Measurements from ENCODE around the gene POGK. TPM values are rescaled to one million over a fixed set of nuclear protein-coding genes. Genes with fewer than 3 reads are reported as not detected.

POGK gene
- total RNA-seq, 2 experiments from 2014 or later = 33.1 to 34.9 TPM

DNA sequence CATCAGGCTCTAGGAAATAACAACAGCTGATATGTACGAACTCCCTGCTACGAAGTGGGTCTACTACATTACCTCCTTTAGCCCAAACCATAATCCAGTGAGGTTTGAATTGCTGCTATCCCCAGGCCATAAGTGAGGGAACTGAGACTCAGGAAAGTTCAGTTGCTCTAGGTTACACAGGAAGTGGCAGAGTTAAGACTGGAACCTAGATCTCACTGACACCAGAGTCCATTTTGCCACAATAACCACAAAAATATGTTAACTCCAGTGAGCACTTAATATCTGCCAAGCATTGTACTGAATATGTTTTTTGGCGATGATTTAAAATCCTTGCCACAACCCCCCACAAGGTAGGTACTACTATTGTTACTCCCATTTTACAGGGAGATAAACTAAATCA lies 45.7 kb downstream of the POGK start:
- Mint-ChIP-seq H3K36me3 (ENCODE audit: low read depth) (no peaks in the 10 kb centered on the region), H3K27ac (no peak overlapping the region), H3K4me1 (ENCODE audit: low read depth) (peaks cover 3% of the 10 kb centered on the region), H3K27me3 (ENCODE audit: low read depth) (peaks cover 21% of the 10 kb centered on the region), H3K4me3 (no peak overlapping the region), H3K9me3 (no peaks in the 10 kb centered on the region)
- intact Hi-C loops (cut with micrococcal nuclease) = loop anchor here (1.0 kb wide), 2 partner anchors 25 to 172 kb away; no protein-coding TSS in a partner anchor
- no peak for DNase-seq
- CTCF ChIA-PET = interaction anchor here (0.7 to 7.3 kb wide), 4 partner anchors 15 to 175 kb away, joined by 3 to 84 read pairs (median 20); no protein-coding TSS in a partner anchor

GRCh38 chr1:166888373-166889111 lies 49.3 kb downstream of the POGK start:
- Mint-ChIP-seq H3K27ac (no peak overlapping the region), H3K4me1 (ENCODE audit: low read depth) (peaks cover 3% of the 10 kb centered on the region), H3K4me3 (no peak overlapping the region), H3K9me3 (no peaks in the 10 kb centered on the region), H3K36me3 (ENCODE audit: low read depth) (no peaks in the 10 kb centered on the region), H3K27me3 (ENCODE audit: low read depth) (peaks cover 18% of the 10 kb centered on the region)
- intact Hi-C loops (cut with micrococcal nuclease) = no loop called here
- CTCF ChIA-PET = no interaction called here
- DNase-seq = no peak

DNA sequence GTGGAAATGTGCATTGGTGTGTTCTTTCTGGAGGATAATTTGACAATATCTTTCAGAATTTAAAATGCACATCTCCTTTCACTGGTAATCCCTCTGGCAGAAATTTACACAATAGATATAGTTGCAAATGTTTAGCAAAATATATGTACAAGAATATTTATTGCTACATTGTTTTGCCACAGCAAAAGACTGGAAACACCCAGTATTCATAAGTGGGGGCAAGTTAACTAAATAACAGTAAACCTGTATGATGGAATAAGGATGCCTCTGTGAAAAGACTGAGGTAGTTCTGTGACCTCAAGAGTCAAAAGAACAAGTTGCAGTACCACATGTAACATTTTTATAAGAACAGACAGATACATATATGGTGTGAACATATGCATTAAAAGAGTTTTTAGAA lies 50.5 kb downstream of the POGK start:
- no peaks in the 10 kb centered on the region for H3K4me1 Mint-ChIP-seq (ENCODE audit: low read depth)
- no peaks in the 10 kb centered on the region for H3K9me3 Mint-ChIP-seq
- intact Hi-C loops (cut with micrococcal nuclease) = no loop called here
- H3K36me3 Mint-ChIP-seq (ENCODE audit: low read depth) = no peaks in the 10 kb centered on the region
- peaks cover 7% of the 10 kb centered on the region for H3K27me3 Mint-ChIP-seq (ENCODE audit: low read depth)
- no peak overlapping the region for H3K27ac Mint-ChIP-seq
- H3K4me3 Mint-ChIP-seq = no peak overlapping the region
- CTCF ChIA-PET = no interaction called here
- DNase-seq = no peak

GRCh38 chr1:166895766-166896165 lies 56.5 kb downstream of the POGK start:
- H3K4me3 Mint-ChIP-seq = no peak overlapping the region
- no peaks in the 10 kb centered on the region for H3K27me3 Mint-ChIP-seq (ENCODE audit: low read depth)
- no peak overlapping the region for H3K27ac Mint-ChIP-seq
- no peaks in the 10 kb centered on the region for H3K4me1 Mint-ChIP-seq (ENCODE audit: low read depth)
- H3K36me3 Mint-ChIP-seq (ENCODE audit: low read depth) = no peaks in the 10 kb centered on the region
- CTCF ChIA-PET = no interaction called here
- intact Hi-C loops (cut with micrococcal nuclease) = no loop called here
- peaks cover 6% of the 10 kb centered on the region for H3K9me3 Mint-ChIP-seq
- no peak for DNase-seq

DNA sequence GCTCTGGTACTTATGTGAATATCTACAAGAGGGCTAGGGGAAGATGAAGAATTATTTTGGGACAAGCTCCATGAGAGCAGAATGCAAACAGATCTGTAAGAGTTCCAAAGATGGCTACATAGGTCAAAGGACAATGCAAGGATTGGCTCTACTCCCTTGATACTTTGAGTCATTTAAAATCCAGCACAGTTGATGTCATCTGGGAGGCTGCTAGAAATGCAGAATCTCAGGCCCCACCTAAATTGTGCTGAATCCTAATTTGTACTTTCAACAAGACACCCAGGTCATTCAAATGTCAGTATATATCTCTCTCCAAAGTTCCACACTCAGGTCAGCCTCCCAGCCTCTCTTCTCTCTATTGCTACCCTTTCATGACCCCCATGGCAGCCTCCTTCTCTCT lies 60.5 kb downstream of the POGK start:
- no peak for DNase-seq
- intact Hi-C loops (cut with micrococcal nuclease) = no loop called here
- H3K27me3 Mint-ChIP-seq (ENCODE audit: low read depth) = no peaks in the 10 kb centered on the region
- H3K9me3 Mint-ChIP-seq = peaks cover 6% of the 10 kb centered on the region
- H3K36me3 Mint-ChIP-seq (ENCODE audit: low read depth) = no peaks in the 10 kb centered on the region
- CTCF ChIA-PET = interaction anchor here (1.2 to 20.2 kb wide), 4 partner anchors 10 to 159 kb away, joined by 5 to 635 read pairs (median 10); no protein-coding TSS in a partner anchor
- peaks cover 3% of the 10 kb centered on the region for H3K4me1 Mint-ChIP-seq (ENCODE audit: low read depth)
- no peak overlapping the region for H3K27ac Mint-ChIP-seq
- H3K4me3 Mint-ChIP-seq = no peak overlapping the region

GRCh38 chr1:166900987-166901386 lies 61.7 kb downstream of the POGK start:
- DNase-seq = no peak
- intact Hi-C loops (cut with micrococcal nuclease) = no loop called here
- Mint-ChIP-seq H3K36me3 (ENCODE audit: low read depth) (no peaks in the 10 kb centered on the region), H3K27ac (no peak overlapping the region), H3K4me3 (no peak overlapping the region), H3K4me1 (ENCODE audit: low read depth) (peaks cover 3% of the 10 kb centered on the region), H3K27me3 (ENCODE audit: low read depth) (no peaks in the 10 kb centered on the region), H3K9me3 (peaks cover 6% of the 10 kb centered on the region)
- CTCF ChIA-PET = interaction anchor here (1.0 to 20.2 kb wide), 3 partner anchors 9 to 223 kb away, joined by 3 to 635 read pairs (median 10); no protein-coding TSS in a partner anchor

DNA sequence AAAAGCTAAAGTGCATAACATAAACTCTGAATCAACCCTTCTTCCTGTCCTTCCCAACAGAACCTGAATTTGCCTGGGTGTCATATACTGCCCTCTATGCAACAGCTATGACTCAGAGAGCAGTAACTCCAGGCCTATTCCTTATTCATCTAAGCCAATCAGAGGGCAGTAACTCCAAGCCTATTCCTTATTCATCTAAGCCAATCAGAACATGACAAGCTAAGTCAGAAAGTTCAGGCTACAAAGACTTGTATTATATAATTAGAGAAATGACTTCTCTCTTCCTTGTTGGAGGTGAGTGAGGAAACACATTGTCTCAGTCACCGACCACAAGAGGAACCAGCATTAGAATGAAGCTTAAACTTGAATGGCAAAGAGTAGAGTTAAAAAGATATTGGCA lies 63.0 kb downstream of the POGK start:
- DNase-seq = no peak
- intact Hi-C loops (cut with micrococcal nuclease) = no loop called here
- peaks cover 2% of the 10 kb centered on the region for H3K9me3 Mint-ChIP-seq
- no peaks in the 10 kb centered on the region for H3K36me3 Mint-ChIP-seq (ENCODE audit: low read depth)
- peaks cover 3% of the 10 kb centered on the region for H3K4me1 Mint-ChIP-seq (ENCODE audit: low read depth)
- no peaks in the 10 kb centered on the region for H3K27me3 Mint-ChIP-seq (ENCODE audit: low read depth)
- no peak overlapping the region for H3K27ac Mint-ChIP-seq
- CTCF ChIA-PET = interaction anchor here (0.6 to 20.2 kb wide), 5 partner anchors 8 to 179 kb away, joined by 3 to 635 read pairs (median 3); no protein-coding TSS in a partner anchor
- no peak overlapping the region for H3K4me3 Mint-ChIP-seq

DNA sequence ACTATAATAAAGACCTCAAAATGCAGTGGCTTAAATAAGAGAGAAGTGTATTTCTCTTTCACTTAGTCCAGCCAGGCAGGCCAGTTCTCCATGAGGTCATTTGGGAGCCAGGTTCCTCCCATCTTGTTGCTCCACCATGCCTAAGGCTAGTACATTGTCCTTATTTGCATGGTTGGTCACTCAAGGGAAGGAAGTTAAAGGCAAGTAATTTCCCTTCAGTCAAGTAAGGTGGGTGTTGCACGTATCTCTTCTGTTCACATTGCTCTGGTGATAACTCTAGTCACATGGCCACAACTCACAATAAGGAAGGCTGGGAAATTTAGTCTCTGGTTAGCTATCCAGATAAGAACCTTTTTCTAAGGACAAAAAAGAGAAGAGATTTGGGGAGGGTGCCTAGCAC lies 64.0 kb downstream of the POGK start:
- CTCF ChIA-PET = interaction anchor here (20.2 kb wide), 1 partner anchor 155 kb away, joined by 635 read pairs; no protein-coding TSS in a partner anchor
- Mint-ChIP-seq H3K27me3 (ENCODE audit: low read depth) (no peaks in the 10 kb centered on the region), H3K27ac (no peak overlapping the region), H3K4me1 (ENCODE audit: low read depth) (peaks cover 3% of the 10 kb centered on the region), H3K4me3 (no peak overlapping the region), H3K9me3 (no peaks in the 10 kb centered on the region), H3K36me3 (ENCODE audit: low read depth) (no peaks in the 10 kb centered on the region)
- intact Hi-C loops (cut with micrococcal nuclease) = no loop called here
- no peak for DNase-seq

GRCh38 chr1:166905136-166905535 lies 65.9 kb downstream of the POGK start:
- CTCF ChIA-PET = interaction anchor here (0.6 to 20.2 kb wide), 3 partner anchors 143 to 628 kb away, joined by 3 to 635 read pairs (median 4); no protein-coding TSS in a partner anchor
- H3K4me3 Mint-ChIP-seq = no peak overlapping the region
- H3K9me3 Mint-ChIP-seq = no peaks in the 10 kb centered on the region
- intact Hi-C loops (cut with micrococcal nuclease) = no loop called here
- H3K27me3 Mint-ChIP-seq (ENCODE audit: low read depth) = no peaks in the 10 kb centered on the region
- no peak overlapping the region for H3K27ac Mint-ChIP-seq
- DNase-seq = no peak
- H3K4me1 Mint-ChIP-seq (ENCODE audit: low read depth) = peaks cover 3% of the 10 kb centered on the region
- no peaks in the 10 kb centered on the region for H3K36me3 Mint-ChIP-seq (ENCODE audit: low read depth)

DNA sequence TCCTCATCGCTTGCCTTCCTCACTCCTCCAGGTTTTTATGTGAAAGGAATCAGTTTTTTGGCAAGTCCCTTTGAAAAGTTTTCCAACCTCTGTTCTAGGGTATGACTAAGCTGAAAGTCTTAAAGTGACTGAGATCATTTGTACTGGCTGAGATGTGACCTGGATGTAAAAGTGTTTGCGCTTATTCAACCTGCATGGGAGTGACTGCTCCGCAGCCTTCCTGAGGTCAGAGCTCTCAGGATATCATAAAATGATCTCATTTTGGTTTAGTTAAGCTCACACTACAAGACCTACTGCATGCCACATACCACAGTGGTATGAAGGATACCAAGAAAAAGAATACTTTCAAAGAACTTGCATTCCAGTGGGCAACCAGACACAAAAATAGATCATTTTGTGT lies 66.6 kb downstream of the POGK start:
- peaks cover 8% of the 10 kb centered on the region for H3K4me1 Mint-ChIP-seq (ENCODE audit: low read depth)
- no peak overlapping the region for H3K4me3 Mint-ChIP-seq
- H3K27ac Mint-ChIP-seq = no peak overlapping the region
- no peak for DNase-seq
- intact Hi-C loops (cut with micrococcal nuclease) = no loop called here
- CTCF ChIA-PET = interaction anchor here (0.6 to 20.2 kb wide), 9 partner anchors 19 to 627 kb away, joined by 3 to 635 read pairs (median 3); no protein-coding TSS in a partner anchor
- no peaks in the 10 kb centered on the region for H3K36me3 Mint-ChIP-seq (ENCODE audit: low read depth)
- H3K27me3 Mint-ChIP-seq (ENCODE audit: low read depth) = no peaks in the 10 kb centered on the region
- H3K9me3 Mint-ChIP-seq = no peaks in the 10 kb centered on the region

Other genes with a start within 250 kb of the POGK start
- gene TADA1, start 36.8 kb downstream of the POGK start, total RNA-seq = 10 to 100 TPM; 19.6 to 19.9 TPM
- 10 to 100 TPM in 1 of 2 experiments, 1 to 10 TPM in 1; 9.1 to 10.5 TPM for gene ILDR2, start 136.1 kb downstream of the POGK start, total RNA-seq
- under 1 TPM; 0.24 to 0.35 TPM for gene MAEL, start 149.8 kb downstream of the POGK start, total RNA-seq